ENCODE data around the gene TSPAN9. TPM values are rescaled to one million over a fixed set of nuclear protein-coding genes. Genes with fewer than 3 reads are reported as not detected.

Gene TSPAN9
- total RNA-seq, 1 donor from 2014 or later, result 30.4 TPM

DNA sequence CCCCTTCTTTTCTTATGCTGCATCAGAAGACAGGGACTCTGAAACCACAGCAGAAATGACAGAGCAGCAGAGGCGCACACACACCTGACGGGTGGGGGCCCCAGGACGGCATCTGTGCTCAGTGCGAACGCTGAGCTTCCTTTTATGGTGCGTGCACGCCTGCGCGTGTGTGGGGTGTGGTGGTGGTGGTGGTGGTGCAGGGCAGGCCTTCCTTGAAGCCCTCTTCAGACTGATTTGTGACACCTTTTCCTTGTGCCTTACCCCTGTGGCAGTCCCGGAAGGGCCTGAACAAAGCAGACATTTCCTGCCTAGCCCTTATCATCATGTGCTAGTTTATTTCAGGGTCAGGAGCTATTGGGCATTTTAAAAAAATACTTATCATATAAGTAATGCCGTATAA lies 75.7 kb downstream of the TSPAN9 start:
- Mint-ChIP-seq H3K36me3 (ENCODE audit: insufficient read depth) (no peaks in the 10 kb centered on the region), H3K4me3 (ENCODE audit: low read depth) (no peak overlapping the region), H3K4me1 (ENCODE audit: low read depth) (peaks cover 12% of the 10 kb centered on the region), H3K9me3 (ENCODE audit: low read depth) (no peaks in the 10 kb centered on the region), H3K27me3 (no peaks in the 10 kb centered on the region), H3K27ac (no peak overlapping the region)
- DNase-seq (ENCODE audit: low spot score, unreplicated experiment), result no peak
- TF ChIP-seq CTCF (IDR thresholded peaks at IDR 0.05; ENCODE audit: unreplicated experiment), result no peak

DNA sequence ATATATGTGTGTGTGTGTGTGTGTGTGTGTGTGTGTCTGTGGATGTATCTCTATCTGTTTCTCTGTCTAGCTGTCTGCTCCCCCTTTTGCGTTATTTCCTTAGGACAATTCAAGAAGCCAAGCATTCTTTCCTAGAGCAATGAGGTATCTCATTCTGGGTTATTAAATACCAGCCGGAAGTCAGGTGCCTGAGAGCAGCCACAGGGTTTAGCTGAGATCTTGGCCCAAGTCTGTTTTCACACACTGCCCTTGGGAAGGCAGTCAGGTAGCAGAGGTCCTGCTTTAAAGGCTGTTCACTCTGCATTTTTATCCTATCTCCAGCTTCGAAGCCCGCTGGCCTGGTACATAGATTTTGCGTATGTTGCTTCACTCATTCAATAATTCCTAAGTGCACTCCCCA lies 76.8 kb downstream of the TSPAN9 start:
- Mint-ChIP-seq H3K4me3 (ENCODE audit: low read depth) (no peak overlapping the region), H3K27me3 (no peaks in the 10 kb centered on the region), H3K27ac (no peak overlapping the region), H3K4me1 (ENCODE audit: low read depth) (peaks cover 15% of the 10 kb centered on the region), H3K9me3 (ENCODE audit: low read depth) (no peaks in the 10 kb centered on the region), H3K36me3 (ENCODE audit: insufficient read depth) (peaks cover 3% of the 10 kb centered on the region)
- no peak for DNase-seq (ENCODE audit: low spot score, unreplicated experiment)
- TF ChIP-seq CTCF (IDR thresholded peaks at IDR 0.05; ENCODE audit: unreplicated experiment), result no peak

DNA sequence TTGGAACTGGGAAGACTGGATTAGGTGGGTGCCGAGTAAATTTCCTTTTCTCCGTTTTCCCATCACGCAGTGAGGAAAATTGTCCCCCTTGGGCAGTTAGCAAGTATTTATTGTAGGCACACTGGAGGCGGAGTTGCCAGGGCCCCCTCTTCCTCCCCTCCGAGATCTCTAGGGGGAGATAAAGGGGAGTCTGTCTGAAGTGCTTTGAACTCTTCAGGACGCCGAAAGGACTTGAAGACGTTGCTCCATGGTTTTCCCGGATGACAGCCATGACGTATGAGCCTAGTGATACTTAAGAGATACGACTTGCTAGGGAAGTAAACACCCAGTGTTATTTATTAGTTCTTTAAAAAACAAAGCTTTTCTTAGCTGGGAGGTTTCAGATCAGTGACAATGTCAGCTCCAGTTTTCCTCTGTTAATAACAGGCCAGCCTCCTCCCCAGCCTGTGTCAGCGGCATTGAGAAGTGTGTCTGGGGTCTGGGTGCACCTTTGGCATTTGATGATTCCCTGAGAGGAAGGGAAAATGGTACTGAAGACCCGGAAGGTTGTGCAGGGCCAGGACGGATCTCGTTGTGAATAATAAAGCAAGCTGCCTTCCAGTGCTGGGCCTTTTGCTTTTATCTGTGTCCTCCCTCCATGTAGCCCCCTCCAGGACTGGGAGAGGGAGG lies 78.7 kb downstream of the TSPAN9 start:
- TF ChIP-seq CTCF (IDR thresholded peaks at IDR 0.05; ENCODE audit: unreplicated experiment), result no peak
- H3K4me3 Mint-ChIP-seq (ENCODE audit: low read depth), result no peak overlapping the region
- peak overlapping the region; percentile 10 for H3K27ac Mint-ChIP-seq
- H3K9me3 Mint-ChIP-seq (ENCODE audit: low read depth), result peaks cover 5% of the 10 kb centered on the region
- H3K27me3 Mint-ChIP-seq, result no peaks in the 10 kb centered on the region
- no peak for DNase-seq (ENCODE audit: low spot score, unreplicated experiment)
- H3K36me3 Mint-ChIP-seq (ENCODE audit: insufficient read depth), result peaks cover 3% of the 10 kb centered on the region
- peaks cover 13% of the 10 kb centered on the region for H3K4me1 Mint-ChIP-seq (ENCODE audit: low read depth)

DNA sequence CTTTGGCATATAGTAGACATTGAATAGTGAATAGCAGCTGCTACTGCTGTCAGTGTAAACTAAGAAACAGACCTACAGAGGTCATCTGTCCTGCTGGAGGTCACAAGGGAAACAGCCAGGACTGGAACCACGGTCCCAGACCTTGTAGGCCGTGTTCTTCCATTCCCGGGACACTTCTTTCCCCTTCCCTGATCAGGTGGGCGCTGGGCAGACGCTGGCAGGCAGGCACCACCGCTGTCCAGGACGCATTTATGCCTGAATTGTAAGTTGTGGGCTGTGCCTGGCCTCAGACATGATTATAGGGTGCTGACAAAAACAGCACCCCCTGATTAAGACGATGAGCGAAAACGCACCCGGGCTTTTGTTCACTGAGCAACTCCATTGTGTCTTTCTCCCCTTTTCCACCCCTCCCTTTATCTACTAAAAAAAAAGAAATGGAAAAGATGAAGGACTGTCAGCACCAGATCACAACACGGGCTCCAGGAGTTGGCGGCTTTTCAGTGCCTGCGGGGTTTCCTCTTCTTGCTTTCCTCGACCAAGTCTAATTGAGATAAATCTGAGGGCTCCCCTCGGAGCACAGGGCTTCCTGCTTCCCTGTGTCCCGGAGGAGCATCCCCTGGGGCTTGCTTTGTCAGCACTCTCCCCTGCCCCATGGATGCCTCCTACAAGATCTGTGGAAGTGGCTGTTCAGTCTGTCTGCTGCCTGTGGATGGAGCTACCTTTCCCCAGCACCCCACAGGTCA lies 80.6 kb downstream of the TSPAN9 start:
- peaks cover 7% of the 10 kb centered on the region for H3K36me3 Mint-ChIP-seq (ENCODE audit: insufficient read depth)
- no peaks in the 10 kb centered on the region for H3K27me3 Mint-ChIP-seq
- H3K27ac Mint-ChIP-seq, result no peak overlapping the region
- peaks cover 10% of the 10 kb centered on the region for H3K4me1 Mint-ChIP-seq (ENCODE audit: low read depth)
- no peak for DNase-seq (ENCODE audit: low spot score, unreplicated experiment)
- H3K4me3 Mint-ChIP-seq (ENCODE audit: low read depth), result no peak overlapping the region
- H3K9me3 Mint-ChIP-seq (ENCODE audit: low read depth), result peaks cover 12% of the 10 kb centered on the region
- no peak for TF ChIP-seq CTCF (IDR thresholded peaks at IDR 0.05; ENCODE audit: unreplicated experiment)

- no peak overlapping the region for H3K27ac Mint-ChIP-seq
- no peak for TF ChIP-seq CTCF (IDR thresholded peaks at IDR 0.05; ENCODE audit: unreplicated experiment)
- no peak overlapping the region for H3K4me3 Mint-ChIP-seq (ENCODE audit: low read depth)
- H3K4me1 Mint-ChIP-seq (ENCODE audit: low read depth), result peaks cover 10% of the 10 kb centered on the region
- H3K9me3 Mint-ChIP-seq (ENCODE audit: low read depth), result peaks cover 12% of the 10 kb centered on the region
- peaks cover 7% of the 10 kb centered on the region for H3K36me3 Mint-ChIP-seq (ENCODE audit: insufficient read depth)
- DNase-seq (ENCODE audit: low spot score, unreplicated experiment), result no peak
- peaks cover 4% of the 10 kb centered on the region for H3K27me3 Mint-ChIP-seq
Measured at GRCh38 chr12:3158851-3159465, 81.8 kb downstream of the TSPAN9 start.
